IPS-18c (cell line): ENCODE measurements around the gene CHMP1A.
"Not testable (repeated sequence)": the region's sequence is repeated elsewhere in the genome, so short reads cannot be mapped to it uniquely, and the experiment has no call there.

Experiments used
- H3K4me3 ChIP-seq: 2 replicates; pipeline ENCODE4 v1.7.0; 2013; ENCODE audit warnings: low read depth, mild to moderate bottlenecking, low read length, moderate library complexity; ENCODE audit not compliant: insufficient read depth
- H3K9me3 ChIP-seq: one replicate; pipeline ENCODE4 v1.6.1; 2013; ENCODE audit warnings: mild to moderate bottlenecking, low read length, moderate library complexity; ENCODE audit not compliant: control insufficient read depth, insufficient read depth

Gene CHMP1A

GRCh38 chr16:89642574-89642973 is 14.9 kb downstream of the CHMP1A start:
- Histone ChIP-seq H3K9me3 (no peaks in the 10 kb centered on the region), H3K4me3 (no peak overlapping the region)

GRCh38 chr16:89641458-89642119 is 15.9 kb downstream of the CHMP1A start:
- no peak overlapping the region for H3K4me3 ChIP-seq

DNA sequence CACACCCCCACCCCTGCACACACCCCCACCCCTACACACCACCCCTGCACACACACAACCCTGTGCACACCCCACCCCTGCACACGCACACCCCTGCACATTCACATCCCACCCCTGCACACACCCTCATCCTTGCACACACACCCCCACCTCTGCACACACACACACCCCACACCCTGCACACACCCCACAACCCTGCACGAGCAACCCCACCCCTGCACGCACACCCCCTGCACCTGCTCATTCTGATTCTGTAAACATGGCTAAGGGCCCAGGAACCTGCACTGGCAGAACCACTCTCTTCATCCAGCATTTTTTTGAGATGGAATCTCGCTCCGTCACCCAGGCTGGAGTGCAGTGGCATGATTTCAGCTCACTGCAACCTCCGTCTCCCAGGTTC is 18.1 kb downstream of the CHMP1A start:
- no peaks in the 10 kb centered on the region for H3K9me3 ChIP-seq
- no peak overlapping the region for H3K4me3 ChIP-seq

More at GRCh38 chr16:89641458-89642119, 15.9 kb downstream of the CHMP1A start:
- H3K9me3 ChIP-seq: no peaks in the 10 kb centered on the region

GRCh38 chr16:89638455-89638854 is 19.1 kb downstream of the CHMP1A start:
- H3K4me3 ChIP-seq: no peak overlapping the region
- no peaks in the 10 kb centered on the region for H3K9me3 ChIP-seq

GRCh38 chr16:89637379-89637778 is 20.1 kb downstream of the CHMP1A start:
- Histone ChIP-seq H3K9me3 (no peaks in the 10 kb centered on the region), H3K4me3 (no peak overlapping the region)

GRCh38 chr16:89636663-89637062 is 20.8 kb downstream of the CHMP1A start:
- no peak overlapping the region for H3K4me3 ChIP-seq
- no peaks in the 10 kb centered on the region for H3K9me3 ChIP-seq

DNA sequence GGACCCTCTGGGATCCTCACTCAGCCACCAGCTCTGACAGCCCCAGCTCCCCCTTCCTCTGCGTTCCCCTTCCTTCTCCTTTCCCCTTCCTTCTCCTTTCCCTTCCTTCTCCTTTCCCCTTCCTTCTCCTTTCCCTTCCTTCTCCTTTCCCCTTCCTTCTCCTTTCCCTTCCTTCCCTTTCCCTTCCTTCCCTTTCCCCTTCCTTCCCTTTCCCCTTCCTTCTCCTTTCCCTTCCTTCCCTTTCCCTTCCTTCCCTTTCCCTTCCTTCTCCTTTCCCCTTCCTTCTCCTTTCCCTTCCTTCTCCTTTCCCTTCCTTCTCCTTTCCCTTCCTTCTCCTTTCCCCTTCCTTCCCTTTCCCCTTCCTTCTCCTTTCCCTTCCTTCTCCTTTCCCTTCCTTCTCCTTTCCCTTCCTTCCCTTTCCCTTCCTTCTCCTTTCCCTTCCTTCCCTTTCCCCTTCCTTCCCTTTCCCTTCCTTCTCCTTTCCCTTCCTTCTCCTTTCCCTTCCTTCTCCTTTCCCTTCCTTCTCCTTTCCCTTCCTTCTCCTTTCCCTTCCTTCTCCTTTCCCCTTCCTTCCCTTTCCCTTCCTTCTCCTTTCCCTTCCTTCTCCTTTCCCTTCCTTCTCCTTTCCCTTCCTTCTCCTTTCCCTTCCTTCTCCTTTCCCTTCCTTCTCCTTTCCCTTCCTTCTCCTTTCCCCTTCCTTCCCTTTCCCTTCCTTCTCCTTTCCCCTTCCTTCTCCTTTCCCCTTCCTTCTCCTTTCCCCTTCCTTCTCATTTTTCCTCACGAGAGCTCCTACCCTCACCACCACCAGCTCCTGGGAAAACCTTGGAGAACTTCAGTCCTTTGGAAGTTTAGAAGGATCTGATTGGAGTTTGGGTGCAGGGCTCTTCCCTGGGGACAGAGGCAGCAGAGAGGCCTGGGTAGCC is 22.8 kb downstream of the CHMP1A start:
- H3K4me3 ChIP-seq, H3K9me3 ChIP-seq: not testable (repeated sequence)

- Histone ChIP-seq H3K4me3 (no peak overlapping the region), H3K9me3 (no peaks in the 10 kb centered on the region)
Observed at GRCh38 chr16:89633064-89633631, 24.4 kb downstream of the CHMP1A start.

DNA sequence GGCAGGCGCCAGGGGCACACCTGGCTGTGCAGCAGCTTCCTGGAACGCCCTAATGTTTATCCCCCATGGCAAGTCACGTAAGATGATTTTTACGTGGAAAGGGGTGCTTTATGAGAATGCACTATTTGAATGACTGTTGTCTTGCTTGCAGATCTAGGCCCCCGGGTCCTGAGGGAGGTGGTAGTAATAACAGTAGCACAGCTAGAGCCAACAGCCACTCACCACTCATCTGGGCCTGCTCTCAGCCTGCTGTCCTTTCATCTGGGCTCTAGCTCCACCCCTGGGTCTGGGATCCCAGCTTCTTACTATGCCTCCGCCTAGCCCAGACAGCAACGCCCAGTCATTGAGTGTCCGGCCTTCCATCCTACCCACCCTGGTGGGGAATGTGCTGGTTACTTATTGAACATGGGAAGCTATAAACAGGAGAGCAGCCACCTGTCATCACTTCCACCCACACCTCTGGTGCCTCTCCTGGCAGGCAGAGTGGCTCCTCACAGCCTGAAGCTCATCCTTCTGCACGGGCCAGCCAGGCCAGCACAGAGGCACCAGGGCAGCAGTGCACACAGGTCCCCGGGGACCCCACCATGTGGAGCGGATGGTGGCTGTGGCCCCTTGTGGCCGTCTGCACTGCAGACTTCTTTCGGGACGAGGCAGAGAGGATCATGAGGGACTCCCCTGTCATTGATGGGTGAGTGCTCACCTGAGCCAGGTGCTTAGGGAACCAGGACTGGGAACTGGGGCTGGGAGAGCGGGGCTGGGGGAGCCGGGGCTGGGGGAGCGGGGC is 27.5 kb downstream of the CHMP1A start:
- Histone ChIP-seq H3K4me3 (no peak overlapping the region), H3K9me3 (no peaks in the 10 kb centered on the region)

DNA sequence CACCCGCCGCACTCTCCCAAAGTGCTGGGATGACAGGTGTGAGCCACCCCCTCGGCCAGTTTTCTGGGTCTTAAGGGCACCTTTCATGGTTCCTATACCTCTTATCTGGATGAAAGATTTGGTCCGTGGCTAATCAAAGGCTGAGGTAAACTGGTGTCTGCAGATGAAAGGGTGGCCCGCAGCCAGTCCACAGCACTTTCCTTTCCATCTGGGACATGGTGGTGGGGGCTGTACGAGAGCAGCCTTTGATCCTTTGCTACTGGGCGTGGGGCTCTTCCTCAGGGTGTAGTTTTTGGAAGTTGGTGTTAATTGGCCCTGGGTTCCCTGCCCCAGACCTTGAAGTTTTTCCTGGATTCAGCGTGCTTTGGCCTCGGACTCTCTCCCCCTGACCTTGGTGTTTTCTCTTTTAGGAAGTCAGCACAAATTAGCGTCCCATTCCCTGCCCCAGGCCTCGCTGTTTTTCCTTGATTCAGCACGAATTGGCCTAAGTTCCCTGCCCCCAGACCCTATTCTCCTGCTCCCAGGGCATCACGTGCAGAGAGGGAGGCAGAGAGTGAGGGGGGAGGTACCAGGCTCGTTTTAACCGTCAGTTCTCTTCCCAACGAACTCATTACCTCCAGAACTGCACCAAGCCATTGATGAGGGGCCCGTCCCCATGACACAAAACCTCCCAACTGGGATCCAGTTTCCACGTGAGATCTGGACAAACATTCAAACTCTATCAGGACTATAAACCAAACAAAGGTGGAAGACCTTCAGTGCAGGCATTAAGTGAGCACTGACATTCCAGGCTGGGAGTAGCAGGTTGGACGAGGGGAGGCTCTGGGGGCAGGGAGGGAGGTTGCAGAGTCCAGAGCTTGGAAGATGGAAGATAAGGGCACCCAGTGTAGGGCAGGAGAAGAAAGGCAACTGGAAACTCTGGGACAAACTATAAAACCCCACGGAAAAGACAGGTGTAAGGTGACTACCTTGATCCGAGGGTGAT is 32.4 kb downstream of the CHMP1A start:
- H3K9me3 ChIP-seq: no peaks in the 10 kb centered on the region
- no peak overlapping the region for H3K4me3 ChIP-seq

GRCh38 chr16:89623511-89624261 is 33.8 kb downstream of the CHMP1A start:
- no peaks in the 10 kb centered on the region for H3K9me3 ChIP-seq
- H3K4me3 ChIP-seq: no peak overlapping the region

DNA sequence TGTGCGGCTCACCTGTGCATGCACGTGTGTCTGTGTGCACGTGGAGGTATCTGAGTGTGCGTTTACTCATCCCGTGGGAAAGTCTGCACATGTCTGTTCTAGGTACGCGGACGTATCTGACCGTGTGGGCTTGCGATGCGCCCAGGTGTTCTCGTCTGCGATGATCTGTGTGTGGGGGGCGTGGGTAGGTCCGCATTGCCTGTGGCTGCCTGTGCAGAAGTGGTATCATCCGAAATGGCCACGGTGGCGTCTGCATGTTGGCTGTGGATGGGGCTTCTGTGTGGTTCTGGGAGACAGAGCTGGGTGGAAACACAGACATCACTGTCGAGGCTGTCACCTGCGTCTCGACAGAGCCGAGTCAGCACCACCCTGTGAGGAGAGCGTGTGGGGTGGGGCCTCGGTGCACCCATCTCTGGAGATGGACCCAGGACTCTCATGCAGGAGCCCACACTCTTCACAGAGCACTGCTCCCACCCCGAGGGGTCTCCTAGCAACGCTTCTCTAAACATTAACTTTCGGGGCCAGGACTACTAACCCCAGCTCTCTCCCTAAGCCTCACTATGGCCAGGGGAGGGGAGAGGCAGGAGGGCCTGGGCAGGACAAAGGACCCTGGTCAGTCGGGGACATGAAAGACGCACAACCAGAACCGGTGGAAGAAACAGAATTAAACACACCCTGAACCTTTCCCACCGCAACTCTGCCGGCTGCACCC is 35.7 kb downstream of the CHMP1A start:
- no peaks in the 10 kb centered on the region for H3K9me3 ChIP-seq
- no peak overlapping the region for H3K4me3 ChIP-seq

DNA sequence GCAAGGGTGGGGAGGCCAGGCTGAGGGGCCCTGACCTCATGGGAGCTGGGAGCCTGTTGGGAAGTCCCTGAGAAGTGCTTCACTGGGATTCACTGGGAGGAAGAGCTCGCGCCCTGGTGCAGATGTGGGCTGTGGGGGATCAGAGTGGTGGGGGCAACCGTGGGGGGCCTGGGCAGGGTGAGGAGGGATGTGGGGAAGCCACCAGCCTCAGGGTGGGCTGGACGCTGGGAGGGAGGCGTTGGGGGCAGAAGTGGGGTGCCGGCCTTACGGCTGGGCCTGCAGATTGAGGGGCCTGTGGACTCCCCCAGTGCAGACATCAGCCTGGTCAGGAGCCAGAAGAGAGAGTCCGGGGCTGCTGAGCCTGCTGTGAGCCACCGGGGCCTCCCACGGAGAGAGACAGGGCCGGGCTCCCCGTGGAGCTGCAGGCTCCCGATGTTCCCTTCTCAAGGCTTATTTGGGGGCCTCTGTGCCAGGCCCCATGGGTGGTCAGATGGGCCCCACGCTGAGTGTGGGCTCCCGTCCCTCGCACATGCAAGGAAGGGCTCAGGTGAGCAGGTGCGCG is 36.3 kb downstream of the CHMP1A start:
- no peaks in the 10 kb centered on the region for H3K9me3 ChIP-seq
- H3K4me3 ChIP-seq: no peak overlapping the region

DNA sequence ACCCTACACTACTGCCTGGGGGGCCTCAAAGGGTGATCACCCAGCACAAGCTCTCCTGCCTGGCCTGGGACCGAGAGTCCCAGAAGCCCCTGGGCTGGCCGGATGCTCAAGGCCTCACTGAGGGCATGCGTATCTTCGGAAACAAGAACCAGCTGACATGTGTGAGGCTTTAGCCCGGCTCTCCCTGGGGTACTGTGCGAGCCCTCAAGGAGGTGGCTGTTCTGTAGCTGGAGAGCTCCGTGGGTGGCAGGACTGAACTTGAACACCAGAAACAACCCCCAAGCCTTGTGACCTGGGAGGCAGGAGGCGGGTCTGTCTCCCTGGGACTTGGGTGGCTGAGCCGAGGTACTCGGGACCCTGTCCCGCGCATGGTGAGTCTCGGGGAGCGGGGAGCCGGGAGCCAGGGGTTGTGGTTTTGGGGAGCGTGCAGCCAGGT is 37.1 kb downstream of the CHMP1A start:
- no peak overlapping the region for H3K4me3 ChIP-seq
- no peaks in the 10 kb centered on the region for H3K9me3 ChIP-seq

DNA sequence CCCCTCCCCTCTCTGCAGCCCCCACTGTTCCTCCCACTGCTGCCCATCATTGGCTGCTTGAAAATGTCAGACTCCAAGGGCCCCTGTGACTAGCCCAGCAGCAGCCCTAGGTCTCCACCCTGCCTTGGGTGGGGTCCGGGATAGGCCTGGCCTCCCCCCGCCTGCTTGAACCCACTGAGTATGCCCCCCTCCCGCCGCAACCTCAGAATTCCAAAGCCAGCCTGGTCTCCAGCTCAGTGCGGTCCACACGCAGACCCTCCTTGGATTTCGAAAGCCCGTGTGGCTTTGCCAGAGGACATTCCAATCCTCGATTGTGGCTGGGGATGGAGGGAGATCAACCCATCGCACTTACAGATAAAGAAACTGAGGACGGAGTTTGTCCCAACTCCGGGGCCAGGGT is 37.7 kb downstream of the CHMP1A start:
- H3K4me3 ChIP-seq: no peak overlapping the region
- H3K9me3 ChIP-seq: no peaks in the 10 kb centered on the region
